Naive thymus-derived CD8-positive, alpha-beta T cell (primary cell): ENCODE results near the gene OPN1MW. TPM values are rescaled to one million over a fixed set of nuclear protein-coding genes. Genes with fewer than 3 reads are reported as not detected.
"Not testable (repeated sequence)": the region's sequence is repeated elsewhere in the genome, so short reads cannot be mapped to it uniquely, and the experiment has no call there.

Experiments
- ATAC-seq, 2 donors: fragments of 150-1000 bp; cut with Tn5 transposase in 1 of 2; sonication (Bioruptor Pico), chemical (Tn5 transposase) in 1 of 2; 1 replicate in 1 of 2; 2 replicates in 1 of 2; pipeline ENCODE4 v1.10.0; 2021; ENCODE audit warnings: mild to moderate bottlenecking in 2 of 2, moderate library complexity in 2 of 2
- POLR2A ChIA-PET: fragments of 350-600 bp; sonication (Branson Sonifier 250); formaldehyde crosslinking; loops from one replicate; lab custom pipeline; 2021; ENCODE audit warnings: antibody characterized with exemption; lab: Charles Lee
- DNase-seq, 10 donors: peaks; one replicate each; pipeline versions ENCODE4 v3.0.0 to v3.0.0-alpha.2; 2020 to 2022
- H3K27ac Mint-ChIP-seq, 10 donors: one replicate each; pipeline ENCODE4 v1.8.0; 2020 to 2022; ENCODE audit warnings: mild to moderate bottlenecking in 10 of 10, mixed read lengths in 10 of 10, moderate library complexity in 4 of 10, inconsistent platforms in 1 of 10
- H3K27me3 Mint-ChIP-seq, 5 donors: one replicate each; pipeline ENCODE4 v1.8.0; 2021 to 2022; ENCODE audit warnings: mixed read lengths in 5 of 5
- H3K36me3 Mint-ChIP-seq, 3 donors: one replicate each; pipeline ENCODE4 v1.8.0; 2020 to 2022; ENCODE audit warnings: mixed read lengths in 3 of 3, mild to moderate bottlenecking in 2 of 3, inconsistent platforms in 1 of 3
- H3K4me1 Mint-ChIP-seq, 4 donors: one replicate each; pipeline ENCODE4 v1.8.0; 2021 to 2022; ENCODE audit warnings: mixed read lengths in 4 of 4
- H3K4me3 Mint-ChIP-seq, 10 donors: one replicate each; pipeline ENCODE4 v1.8.0; 2020 to 2022; ENCODE audit warnings: mild to moderate bottlenecking in 10 of 10, mixed read lengths in 10 of 10, moderate library complexity in 6 of 10, inconsistent platforms in 1 of 10
- H3K9me3 Mint-ChIP-seq, 9 donors: one replicate each; pipeline ENCODE4 v1.8.0; 2020 to 2022; ENCODE audit warnings: mixed read lengths in 9 of 9, mild to moderate bottlenecking in 3 of 9, inconsistent platforms in 1 of 9, moderate library complexity in 1 of 9
- polyA plus RNA-seq, 3 donors: library from polyadenylated mRNA; unstranded; fragments of 300-500 nt; fragmentation: Illumina TruSeq; gene quantifications; one replicate each; pipeline ENCODE4 v1.2.3, GENCODE V29; 2021
- total RNA-seq, 8 experiments: library from RNA in 2 of 8; stranded (reverse) in 2 of 8; gene quantifications; one replicate each; pipeline ENCODE4 v1.2.3 and lab custom pipeline; 2021 to 2026

The OPN1MW gene
- total RNA-seq (not detected), polyA plus RNA-seq (not detected), total RNA-seq (lab: John Stamatoyannopoulos, UW) (0 reads per million in 6 experiments)

DNA sequence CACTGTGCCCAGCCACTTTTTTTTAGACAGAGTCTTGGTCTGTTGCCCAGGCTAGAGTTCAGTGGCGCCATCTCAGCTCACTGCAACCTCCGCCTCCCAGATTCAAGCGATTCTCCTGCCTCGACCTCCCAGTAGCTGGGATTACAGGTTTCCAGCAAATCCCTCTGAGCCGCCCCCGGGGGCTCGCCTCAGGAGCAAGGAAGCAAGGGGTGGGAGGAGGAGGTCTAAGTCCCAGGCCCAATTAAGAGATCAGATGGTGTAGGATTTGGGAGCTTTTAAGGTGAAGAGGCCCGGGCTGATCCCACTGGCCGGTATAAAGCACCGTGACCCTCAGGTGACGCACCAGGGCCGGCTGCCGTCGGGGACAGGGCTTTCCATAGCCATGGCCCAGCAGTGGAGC is at the start of gene OPN1MW:
Gene OPN1MW, plus strand, starts transcription at position 301 of the 400 bp plus-strand sequence. Its CDS starts 82 bp downstream, at position 383.
- ATAC-seq, H3K36me3 Mint-ChIP-seq, DNase-seq, H3K9me3 Mint-ChIP-seq, H3K27ac Mint-ChIP-seq, POLR2A ChIA-PET, H3K4me1 Mint-ChIP-seq, H3K27me3 Mint-ChIP-seq, H3K4me3 Mint-ChIP-seq: not testable (repeated sequence)

DNA sequence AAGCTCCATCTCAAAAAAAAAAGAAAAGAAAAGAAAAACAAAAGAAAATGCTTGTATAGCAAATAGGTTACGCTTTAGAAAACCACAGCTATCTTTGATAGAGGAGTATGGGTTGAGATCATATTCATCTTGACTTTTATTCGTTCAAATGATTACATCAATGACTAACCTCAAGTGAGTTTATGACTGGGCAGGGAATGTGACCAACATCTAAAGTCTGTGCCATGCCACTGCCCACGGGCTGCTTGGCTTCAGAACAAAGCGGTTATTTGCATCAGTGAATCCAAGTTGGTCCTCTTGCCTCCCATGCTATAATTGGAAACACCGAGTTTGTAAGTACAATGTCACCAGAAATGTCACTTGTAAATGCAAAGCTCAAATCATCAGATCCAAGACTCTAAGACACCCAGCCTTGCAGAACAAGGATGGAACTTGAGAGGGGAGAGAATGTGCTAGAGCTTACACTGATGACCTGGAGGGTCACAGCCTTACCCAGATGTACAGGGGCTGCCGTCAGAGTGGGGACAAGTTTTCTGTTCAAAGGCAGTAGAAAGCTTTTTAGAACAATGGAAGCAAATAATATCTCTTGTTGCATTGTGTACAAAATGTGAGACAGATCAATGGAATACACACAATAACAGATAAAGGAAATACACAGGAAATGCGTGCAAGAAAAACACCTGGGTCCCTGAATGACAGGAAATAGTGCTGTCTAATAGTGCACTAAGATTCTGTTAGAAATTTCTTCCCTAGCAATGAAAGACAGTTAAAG is 46.8 kb upstream of the OPN1MW start:
- POLR2A ChIA-PET, result interaction anchor here (0.9 to 2.2 kb wide), 3 partner anchors 42 to 411 kb away, joined by 3 to 5 read pairs (median 3); partner anchors contain the start of gene G6PD
- Mint-ChIP-seq H3K27ac (peak overlapping the region; percentile 61 to 93 (median 86)), H3K27me3 (no peaks in the 10 kb centered on the region), H3K36me3 (no peaks in the 10 kb centered on the region), H3K4me1 (peaks cover 9 to 23% (median 13%) of the 10 kb centered on the region in 4 donors), H3K4me3 (peak overlapping the region in 9 of 10 donors; percentile 57 to 85 (median 80)), H3K9me3 (no peaks in the 10 kb centered on the region)
- DNase-seq (peak in 3 of 10 donors; percentile 1 to 46 (median 40)), ATAC-seq (peak; percentile 19 to 74)

DNA sequence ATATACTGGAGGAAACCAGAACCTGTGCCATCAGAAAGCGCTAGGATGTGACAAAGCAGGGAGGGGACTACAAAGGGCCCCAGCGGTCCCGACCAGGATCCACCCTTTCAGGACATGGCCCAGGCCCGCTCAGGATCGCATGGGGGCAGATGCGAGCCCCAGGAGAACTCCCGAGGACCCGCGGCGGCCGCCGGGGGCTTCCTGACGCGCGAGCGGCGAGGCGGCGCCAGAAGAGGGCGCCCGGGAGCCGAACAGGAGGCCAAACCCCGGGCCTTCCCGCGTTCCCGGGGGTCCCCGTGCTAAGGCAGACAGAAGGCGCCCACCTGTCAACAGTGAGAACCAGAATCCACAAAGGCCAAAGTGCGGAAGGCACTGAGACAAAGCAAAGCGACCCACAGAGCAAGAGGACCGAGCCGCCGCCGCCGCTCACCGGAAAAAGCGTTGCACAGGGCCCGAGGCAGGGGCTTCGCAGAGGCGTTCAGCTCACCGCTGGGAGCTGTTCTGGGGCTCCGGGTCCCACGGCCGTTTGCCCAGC is 45.7 kb upstream of the OPN1MW start:
- H3K27me3 Mint-ChIP-seq, result no peaks in the 10 kb centered on the region
- ATAC-seq (peak; percentile 77 to 91), DNase-seq (peak; percentile 50 to 80 (median 72))
- POLR2A ChIA-PET, result interaction anchor here (0.7 to 2.2 kb wide), 5 partner anchors 43 to 410 kb away, joined by 3 to 5 read pairs (median 3); partner anchors contain the start of gene G6PD
- peak overlapping the region; percentile 72 to 85 (median 80) for H3K4me3 Mint-ChIP-seq
- H3K4me1 Mint-ChIP-seq, result peaks cover 9 to 23% (median 13%) of the 10 kb centered on the region in 4 donors
- peak overlapping the region in 9 of 10 donors; percentile 61 to 94 (median 88) for H3K27ac Mint-ChIP-seq
- H3K9me3 Mint-ChIP-seq, result no peaks in the 10 kb centered on the region
- H3K36me3 Mint-ChIP-seq, result no peaks in the 10 kb centered on the region

DNA sequence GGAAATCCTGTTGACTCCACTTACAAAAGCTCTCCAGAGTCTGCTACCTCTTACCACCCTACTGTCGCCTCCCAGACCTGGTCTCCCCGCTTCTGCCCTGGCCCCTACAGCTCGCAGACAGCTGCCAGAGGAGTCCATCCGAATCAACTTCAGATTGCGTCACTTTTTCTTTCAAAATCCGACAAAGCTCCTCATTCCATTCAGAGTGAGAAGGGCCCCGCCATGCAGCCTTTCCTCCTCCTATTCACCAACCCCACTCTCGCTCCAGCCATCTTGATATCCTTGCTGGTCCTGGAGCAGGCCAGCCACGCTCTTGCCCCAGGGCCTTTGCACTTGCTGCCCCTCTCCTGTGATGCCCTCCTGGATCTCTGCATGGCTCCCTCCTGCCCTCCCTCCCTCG is 43.5 kb upstream of the OPN1MW start:
- H3K4me3 Mint-ChIP-seq, result peak overlapping the region in 2 of 10 donors; percentile 14 to 22
- H3K4me1 Mint-ChIP-seq, result peaks cover 9 to 23% (median 14%) of the 10 kb centered on the region in 4 donors
- DNase-seq (no peak), ATAC-seq (no peak)
- no peaks in the 10 kb centered on the region for H3K9me3 Mint-ChIP-seq
- POLR2A ChIA-PET, result interaction anchor here (0.5 kb wide), 1 partner anchor 18 kb away, joined by 3 read pairs; no protein-coding TSS in a partner anchor
- no peaks in the 10 kb centered on the region for H3K27me3 Mint-ChIP-seq
- H3K36me3 Mint-ChIP-seq, result no peaks in the 10 kb centered on the region
- peak overlapping the region in 4 of 10 donors; percentile 48 to 63 (median 58) for H3K27ac Mint-ChIP-seq

DNA sequence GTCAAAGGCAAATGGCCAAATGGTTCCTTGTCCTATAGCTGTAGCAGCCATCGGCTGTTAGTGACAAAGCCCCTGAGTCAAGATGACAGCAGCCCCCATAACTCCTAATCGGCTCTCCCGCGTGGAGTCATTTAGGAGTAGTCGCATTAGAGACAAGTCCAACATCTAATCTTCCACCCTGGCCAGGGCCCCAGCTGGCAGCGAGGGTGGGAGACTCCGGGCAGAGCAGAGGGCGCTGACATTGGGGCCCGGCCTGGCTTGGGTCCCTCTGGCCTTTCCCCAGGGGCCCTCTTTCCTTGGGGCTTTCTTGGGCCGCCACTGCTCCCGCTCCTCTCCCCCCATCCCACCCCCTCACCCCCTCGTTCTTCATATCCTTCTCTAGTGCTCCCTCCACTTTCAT is 42.2 kb upstream of the OPN1MW start:
- Mint-ChIP-seq H3K27ac (peak overlapping the region in 2 of 10 donors; percentile 15 to 52), H3K36me3 (no peaks in the 10 kb centered on the region), H3K27me3 (no peaks in the 10 kb centered on the region), H3K4me3 (no peak overlapping the region), H3K9me3 (no peaks in the 10 kb centered on the region), H3K4me1 (peaks cover 9 to 19% (median 12%) of the 10 kb centered on the region in 4 donors)
- no peak for DNase-seq
- POLR2A ChIA-PET, result no interaction called here
- ATAC-seq, result no peak

DNA sequence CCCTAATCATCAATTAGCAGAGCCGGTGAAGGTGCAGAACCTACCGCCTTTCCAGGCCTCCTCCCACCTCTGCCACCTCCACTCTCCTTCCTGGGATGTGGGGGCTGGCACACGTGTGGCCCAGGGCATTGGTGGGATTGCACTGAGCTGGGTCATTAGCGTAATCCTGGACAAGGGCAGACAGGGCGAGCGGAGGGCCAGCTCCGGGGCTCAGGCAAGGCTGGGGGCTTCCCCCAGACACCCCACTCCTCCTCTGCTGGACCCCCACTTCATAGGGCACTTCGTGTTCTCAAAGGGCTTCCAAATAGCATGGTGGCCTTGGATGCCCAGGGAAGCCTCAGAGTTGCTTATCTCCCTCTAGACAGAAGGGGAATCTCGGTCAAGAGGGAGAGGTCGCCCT is 41.7 kb upstream of the OPN1MW start:
- Mint-ChIP-seq H3K4me1 (peaks cover 6 to 13% (median 8%) of the 10 kb centered on the region in 4 donors), H3K36me3 (no peaks in the 10 kb centered on the region), H3K27me3 (no peaks in the 10 kb centered on the region), H3K4me3 (no peak overlapping the region), H3K9me3 (no peaks in the 10 kb centered on the region), H3K27ac (peak overlapping the region in 2 of 10 donors; percentile 31 to 56)
- POLR2A ChIA-PET, result no interaction called here
- ATAC-seq (no peak), DNase-seq (no peak)

DNA sequence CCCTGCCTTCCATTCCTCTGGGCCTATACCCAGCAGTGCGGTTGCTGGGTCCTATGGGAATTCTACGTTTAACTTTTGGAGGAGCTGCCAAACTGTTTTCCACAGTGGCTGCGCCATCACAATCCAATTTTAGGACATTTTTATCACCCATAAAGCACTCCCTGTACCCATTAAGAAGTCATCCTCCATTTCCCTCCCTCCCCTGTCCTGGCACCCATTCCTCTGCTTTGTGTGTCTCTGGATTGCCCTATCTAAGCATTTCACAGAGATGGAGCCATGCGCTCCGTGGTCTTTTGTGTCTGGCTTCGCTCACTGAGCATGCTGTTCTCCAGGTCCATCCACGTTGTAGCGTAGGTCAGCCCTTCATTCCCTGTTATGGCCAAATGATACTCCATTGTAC is 40.0 kb upstream of the OPN1MW start:
- H3K9me3 Mint-ChIP-seq, result no peaks in the 10 kb centered on the region
- H3K27ac Mint-ChIP-seq, result peak overlapping the region in 1 of 10 donors; percentile 17
- ATAC-seq (no peak), DNase-seq (no peak)
- H3K4me1 Mint-ChIP-seq, result peaks cover 0 to 6% (median 4%) of the 10 kb centered on the region in 4 donors
- POLR2A ChIA-PET, result no interaction called here
- no peak overlapping the region for H3K4me3 Mint-ChIP-seq
- H3K27me3 Mint-ChIP-seq, result no peaks in the 10 kb centered on the region
- H3K36me3 Mint-ChIP-seq, result no peaks in the 10 kb centered on the region

DNA sequence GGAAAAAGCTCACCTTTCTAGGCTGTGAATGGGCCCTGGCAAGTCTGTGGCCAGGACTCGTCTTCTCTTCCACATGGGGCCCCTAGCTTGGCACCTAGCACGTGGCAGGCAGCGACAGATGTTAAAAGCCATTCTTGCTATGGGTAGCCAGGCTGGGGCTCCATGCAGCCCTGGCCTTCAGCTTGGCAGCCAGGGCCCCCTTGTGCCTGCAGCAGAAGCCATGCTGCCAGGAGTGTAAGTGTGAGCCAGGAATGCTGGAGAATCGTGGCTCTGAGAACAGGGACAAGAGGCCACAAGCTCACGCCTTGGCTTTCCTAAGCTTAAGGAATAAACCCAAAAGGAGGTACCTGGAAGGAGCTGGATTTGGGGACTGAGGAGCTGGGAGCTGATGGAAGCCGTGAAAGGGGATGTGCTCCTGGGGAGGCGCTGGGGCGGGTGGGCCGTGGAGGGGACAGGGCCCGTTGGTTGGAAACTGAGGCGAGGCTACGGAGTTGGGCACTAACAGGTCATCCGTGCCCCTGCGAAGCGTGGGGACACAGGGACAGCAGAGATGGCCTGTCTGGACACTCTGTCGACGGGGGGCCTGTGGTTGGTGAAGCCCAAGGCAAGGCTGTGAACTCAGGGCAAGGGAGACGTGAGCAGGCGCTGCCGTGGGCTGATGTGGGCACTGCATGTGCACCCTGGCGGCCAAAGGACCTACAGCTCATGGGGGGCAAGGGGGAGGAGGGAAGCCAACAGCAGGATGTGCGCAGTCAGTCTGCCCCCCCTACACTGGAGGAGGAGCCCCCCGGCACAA is 39.2 kb upstream of the OPN1MW start:
- ATAC-seq (no peak), DNase-seq (no peak)
- Mint-ChIP-seq H3K27me3 (no peaks in the 10 kb centered on the region), H3K27ac (no peak overlapping the region), H3K9me3 (no peaks in the 10 kb centered on the region), H3K36me3 (no peaks in the 10 kb centered on the region), H3K4me3 (no peak overlapping the region), H3K4me1 (peaks cover 0 to 4% (median 3%) of the 10 kb centered on the region in 4 donors)
- POLR2A ChIA-PET, result no interaction called here

DNA sequence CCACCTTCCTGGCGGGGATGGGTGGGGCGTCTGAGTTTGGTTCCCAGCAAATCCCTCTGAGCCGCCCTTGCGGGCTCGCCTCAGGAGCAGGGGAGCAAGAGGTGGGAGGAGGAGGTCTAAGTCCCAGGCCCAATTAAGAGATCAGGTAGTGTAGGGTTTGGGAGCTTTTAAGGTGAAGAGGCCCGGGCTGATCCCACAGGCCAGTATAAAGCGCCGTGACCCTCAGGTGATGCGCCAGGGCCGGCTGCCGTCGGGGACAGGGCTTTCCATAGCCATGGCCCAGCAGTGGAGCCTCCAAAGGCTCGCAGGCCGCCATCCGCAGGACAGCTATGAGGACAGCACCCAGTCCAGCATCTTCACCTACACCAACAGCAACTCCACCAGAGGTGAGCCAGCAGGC is 38.4 kb upstream of the OPN1MW start, which contains the start of gene OPN1LW:
Gene OPN1LW, plus strand, starts transcription at position 234 of the 400 bp plus-strand sequence. Its CDS starts 41 bp downstream, at position 275.
- DNase-seq, H3K27me3 Mint-ChIP-seq, ATAC-seq, H3K4me3 Mint-ChIP-seq, H3K9me3 Mint-ChIP-seq, H3K36me3 Mint-ChIP-seq, H3K27ac Mint-ChIP-seq, H3K4me1 Mint-ChIP-seq, POLR2A ChIA-PET: not testable (repeated sequence)

DNA sequence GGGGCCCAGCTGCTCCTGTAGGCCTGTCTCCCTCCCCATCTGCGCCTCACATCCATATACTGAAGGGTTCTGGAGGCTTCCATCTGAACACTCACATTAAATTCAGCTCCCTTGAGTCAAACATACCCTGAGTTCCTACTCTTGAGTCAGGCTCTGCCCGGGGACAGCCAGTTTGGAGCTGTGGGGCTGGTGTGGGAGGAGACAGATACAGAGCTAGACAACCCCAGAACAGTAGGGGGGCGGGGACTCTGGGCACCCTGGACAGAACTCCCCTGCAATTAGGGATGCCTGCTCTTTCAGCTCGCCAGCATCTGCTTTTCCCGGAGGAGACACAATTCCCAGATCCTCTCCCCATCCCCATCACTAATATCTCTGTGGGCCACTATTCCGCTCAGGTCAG is 31.4 kb upstream of the OPN1MW start:
- H3K4me1 Mint-ChIP-seq, DNase-seq, H3K4me3 Mint-ChIP-seq, H3K27me3 Mint-ChIP-seq, H3K36me3 Mint-ChIP-seq, ATAC-seq, POLR2A ChIA-PET, H3K9me3 Mint-ChIP-seq, H3K27ac Mint-ChIP-seq: not testable (repeated sequence)

DNA sequence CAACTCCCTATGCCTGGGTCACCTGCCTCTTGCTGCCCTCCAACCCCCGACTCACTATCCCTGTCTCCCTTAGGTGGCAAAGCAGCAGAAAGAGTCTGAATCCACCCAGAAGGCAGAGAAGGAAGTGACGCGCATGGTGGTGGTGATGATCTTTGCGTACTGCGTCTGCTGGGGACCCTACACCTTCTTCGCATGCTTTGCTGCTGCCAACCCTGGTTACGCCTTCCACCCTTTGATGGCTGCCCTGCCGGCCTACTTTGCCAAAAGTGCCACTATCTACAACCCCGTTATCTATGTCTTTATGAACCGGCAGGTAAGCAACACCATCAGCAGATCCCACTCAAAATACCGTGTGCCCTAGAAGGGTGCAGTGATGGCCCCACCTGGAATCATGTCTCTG is 26.2 kb upstream of the OPN1MW start:
- H3K4me3 Mint-ChIP-seq, H3K27ac Mint-ChIP-seq, H3K36me3 Mint-ChIP-seq, H3K4me1 Mint-ChIP-seq, POLR2A ChIA-PET, DNase-seq, H3K27me3 Mint-ChIP-seq, H3K9me3 Mint-ChIP-seq, ATAC-seq: not testable (repeated sequence)

DNA sequence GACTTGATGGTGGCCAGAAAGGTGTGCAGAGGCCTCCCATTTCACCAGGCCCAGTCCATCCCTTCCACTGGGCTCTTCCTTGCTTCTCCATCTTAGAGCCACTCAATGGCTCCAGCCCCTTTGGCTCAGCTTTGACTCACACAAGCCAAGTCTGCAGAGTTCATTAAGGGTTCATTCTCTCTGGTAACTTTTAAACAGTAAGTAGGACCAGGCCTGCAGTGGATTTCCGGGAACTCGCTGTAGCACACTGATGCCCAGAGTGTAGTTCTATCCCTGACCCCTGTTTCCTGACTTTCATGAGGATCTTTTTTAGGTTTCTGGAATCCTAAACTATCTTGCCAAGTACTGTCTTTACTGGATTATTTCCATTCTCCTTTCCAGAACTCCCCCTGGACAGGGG is 25.2 kb upstream of the OPN1MW start:
- H3K4me3 Mint-ChIP-seq, ATAC-seq, H3K9me3 Mint-ChIP-seq, H3K27me3 Mint-ChIP-seq, H3K27ac Mint-ChIP-seq, DNase-seq, POLR2A ChIA-PET, H3K4me1 Mint-ChIP-seq, H3K36me3 Mint-ChIP-seq: not testable (repeated sequence)
